HG02588 (cell line): ENCODE results near the gene CHCHD6.
A peak's percentile ranks its signal among the peaks of the same experiment; 100 is the strongest.

Experiments used
- ATAC-seq: cut with Tn5 transposase; IDR thresholded peaks from one replicate; pipeline ENCODE4 v1.9.1; 2021; ENCODE audit warnings: mild to moderate bottlenecking, moderate library complexity; ENCODE audit not compliant: unreplicated experiment

Gene CHCHD6

DNA sequence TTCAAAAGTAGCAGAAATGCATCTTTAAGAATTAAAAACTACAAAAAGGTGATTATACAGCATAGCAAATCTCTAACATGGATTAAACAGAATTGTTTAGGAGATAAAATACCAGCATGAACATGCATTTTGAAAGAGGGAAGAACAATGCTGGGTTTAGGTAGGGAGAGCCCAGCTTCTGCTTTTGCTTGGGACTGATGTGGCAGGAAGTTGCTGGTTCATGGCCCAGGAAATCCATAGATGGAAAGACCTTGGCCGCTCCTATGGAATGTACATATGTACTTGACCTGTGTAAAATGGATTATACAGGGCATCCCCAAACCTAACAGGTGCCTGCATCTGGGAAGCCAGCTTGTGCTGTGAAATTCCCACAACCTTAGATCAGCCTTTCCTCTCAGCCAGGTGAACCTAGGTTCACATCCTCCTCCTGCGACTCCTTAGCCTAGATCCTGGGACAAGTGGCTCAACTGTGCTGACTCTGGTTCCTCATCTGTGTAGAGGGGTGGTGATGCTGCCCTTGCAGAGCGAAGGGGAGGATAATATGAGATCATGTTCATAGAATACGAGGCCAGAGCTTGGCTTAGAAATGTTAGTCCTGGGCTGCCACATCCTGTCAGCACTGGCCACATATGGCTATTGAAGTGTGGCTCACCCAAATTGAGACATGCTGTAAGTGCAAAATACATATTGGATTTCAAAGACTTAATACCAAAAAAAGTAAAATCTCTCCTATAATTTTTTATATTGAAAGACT is 231.9 kb downstream of the CHCHD6 start:
- no peak for ATAC-seq

DNA sequence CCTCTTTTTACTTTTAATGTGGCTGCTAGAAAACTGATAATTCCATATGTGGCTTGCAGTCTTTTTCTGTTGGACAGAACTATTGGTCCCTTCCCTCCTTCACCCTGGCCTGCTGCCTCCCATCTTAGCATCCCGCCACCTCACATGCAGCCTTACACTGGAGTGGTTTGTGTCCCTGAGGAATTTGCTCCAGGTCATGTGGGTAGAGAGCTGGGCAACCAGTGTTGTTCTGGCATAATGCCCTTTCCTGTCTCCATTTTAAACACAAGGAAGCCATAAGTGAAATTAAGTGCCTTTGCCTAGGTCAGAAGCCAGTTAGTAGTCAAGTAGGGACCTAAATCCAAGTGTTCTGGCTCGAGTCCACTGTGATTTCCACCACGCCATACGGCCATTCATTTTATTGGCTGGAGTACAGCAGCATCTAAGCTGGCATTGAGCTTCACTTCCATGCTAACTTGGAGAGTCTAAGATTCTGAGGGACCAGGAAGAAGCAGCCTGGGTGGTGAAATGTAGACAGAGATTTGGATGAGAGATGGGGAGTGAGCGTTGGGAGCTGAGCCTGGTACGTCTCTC is 232.9 kb downstream of the CHCHD6 start:
- no peak for ATAC-seq

GRCh38 chr3:126937533-126937932 is 233.5 kb downstream of the CHCHD6 start:
- no peak for ATAC-seq

DNA sequence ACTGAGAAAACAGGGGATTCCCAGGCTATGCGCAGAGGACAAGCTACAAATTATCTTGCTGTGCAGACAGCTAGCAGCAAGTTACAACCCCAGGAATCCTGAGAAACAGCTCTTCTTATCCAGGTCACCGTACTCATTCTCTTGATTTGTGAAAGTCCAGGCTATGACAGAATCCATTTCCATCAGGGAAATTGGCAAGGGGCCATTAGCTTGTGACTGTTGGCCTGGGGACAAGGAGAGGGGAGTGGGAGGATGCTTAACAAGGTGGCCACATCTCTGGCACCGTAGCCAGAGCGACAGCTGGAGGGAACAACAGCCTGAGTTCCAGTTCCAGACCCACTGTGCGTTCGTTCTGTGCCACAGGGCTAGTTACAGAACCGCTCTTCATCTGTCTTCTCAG is 233.9 kb downstream of the CHCHD6 start:
- ATAC-seq: no peak

DNA sequence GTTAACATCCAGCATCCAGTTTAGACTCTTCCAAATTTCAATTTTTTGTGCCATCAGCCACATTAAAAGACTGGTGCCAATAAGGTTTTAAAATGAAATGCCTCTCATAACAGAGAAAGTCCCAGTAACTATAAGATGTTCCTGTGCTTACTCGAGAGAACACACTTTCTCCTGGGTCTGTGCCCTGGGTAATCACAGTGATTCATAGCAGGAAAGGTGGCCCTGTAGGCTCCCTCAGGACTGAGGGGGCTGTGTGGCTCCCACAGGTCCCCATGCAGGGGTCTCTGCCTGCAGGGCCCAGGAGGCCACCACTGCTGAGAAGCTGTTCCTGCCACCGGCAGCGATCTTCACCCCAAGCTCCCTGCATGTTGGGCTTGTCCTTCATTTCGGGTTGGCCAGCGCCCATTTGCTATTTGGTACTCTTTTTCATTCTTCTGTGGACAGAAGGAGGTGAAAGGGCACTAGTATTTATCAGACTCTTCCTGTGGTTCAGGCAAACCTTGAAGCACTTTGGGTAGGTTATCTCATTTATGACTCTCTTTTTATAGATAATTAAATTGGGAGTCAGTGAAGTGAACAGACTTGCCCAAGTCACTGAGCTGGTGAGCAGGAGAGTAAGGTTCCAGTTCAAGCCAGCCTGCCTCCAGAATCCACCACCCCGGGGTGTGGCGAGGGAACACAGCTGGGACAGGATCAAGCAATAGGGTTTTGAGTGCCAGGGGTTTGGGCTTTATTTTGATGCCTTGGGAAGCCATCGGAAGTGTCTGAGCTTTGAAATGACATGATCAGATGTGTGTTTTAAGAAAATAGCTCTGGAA is 234.7 kb downstream of the CHCHD6 start:
- no peak for ATAC-seq

- no peak for ATAC-seq
These were observed 235.3 kb downstream of the CHCHD6 start for GRCh38 chr3:126939338-126939718.

DNA sequence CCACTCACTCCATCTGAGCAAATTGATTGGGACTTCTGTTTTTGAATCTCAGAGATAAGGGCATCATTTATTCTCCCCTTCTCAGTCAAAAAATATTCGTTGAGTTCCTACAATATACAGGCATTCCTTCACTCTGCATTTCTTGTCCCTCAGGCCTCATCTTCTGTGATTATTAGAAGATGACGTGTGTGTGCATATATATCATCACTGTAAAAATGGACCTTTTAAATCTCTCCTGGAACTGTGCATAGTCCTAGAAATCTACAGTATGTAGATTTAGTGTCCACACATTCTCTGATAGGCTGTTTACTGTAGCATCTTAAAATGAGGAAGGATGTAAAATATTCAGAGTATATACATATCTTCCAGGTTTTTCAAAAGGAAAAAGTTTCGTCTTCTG is 235.7 kb downstream of the CHCHD6 start:
- no peak for ATAC-seq

- ATAC-seq: no peak
These were observed 237.8 kb downstream of the CHCHD6 start for GRCh38 chr3:126941721-126942270.

DNA sequence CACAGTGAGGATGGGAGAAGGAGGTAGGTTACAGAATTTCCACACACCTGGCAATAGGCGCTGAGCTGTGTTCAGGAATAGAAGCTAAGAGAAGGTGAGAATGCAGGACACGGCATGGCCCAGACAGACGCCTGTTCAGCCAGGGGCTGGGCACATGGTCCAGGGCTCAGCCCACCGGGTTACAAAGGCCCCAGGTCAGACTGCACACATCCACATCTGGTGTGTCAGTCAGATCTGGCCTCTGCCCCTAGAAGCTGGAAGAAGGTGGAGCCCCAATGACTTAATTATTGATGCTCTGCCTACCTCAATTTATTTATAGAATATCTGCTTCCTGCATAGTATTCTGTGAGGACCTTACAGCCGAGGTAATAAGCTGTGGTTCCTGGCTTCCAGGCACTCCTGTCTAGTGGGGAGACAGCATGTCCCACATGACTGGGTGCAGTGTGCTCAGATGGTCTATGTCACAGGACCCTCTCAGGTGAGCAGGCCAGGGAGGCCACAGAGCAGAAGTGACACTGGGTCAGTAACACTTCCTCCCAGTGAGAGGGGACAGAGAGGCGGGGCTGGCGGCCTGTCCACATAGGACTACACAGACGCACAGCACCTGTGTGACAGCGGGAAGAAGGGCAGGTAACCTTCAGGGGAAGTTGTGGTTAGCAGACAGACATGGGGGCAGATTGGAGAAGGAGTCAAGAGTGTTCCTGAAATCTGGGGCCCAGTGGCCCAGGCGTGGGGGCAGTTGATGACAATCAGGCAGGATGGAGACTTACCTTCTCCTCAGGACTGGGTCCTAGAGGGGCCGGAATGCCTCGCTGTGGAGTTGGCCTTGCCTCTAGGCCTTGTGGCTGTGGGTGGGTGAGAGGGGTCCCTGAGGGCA is 240.3 kb downstream of the CHCHD6 start:
- no peak for ATAC-seq

- no peak for ATAC-seq
These were observed 241.2 kb downstream of the CHCHD6 start for GRCh38 chr3:126945171-126945721.

DNA sequence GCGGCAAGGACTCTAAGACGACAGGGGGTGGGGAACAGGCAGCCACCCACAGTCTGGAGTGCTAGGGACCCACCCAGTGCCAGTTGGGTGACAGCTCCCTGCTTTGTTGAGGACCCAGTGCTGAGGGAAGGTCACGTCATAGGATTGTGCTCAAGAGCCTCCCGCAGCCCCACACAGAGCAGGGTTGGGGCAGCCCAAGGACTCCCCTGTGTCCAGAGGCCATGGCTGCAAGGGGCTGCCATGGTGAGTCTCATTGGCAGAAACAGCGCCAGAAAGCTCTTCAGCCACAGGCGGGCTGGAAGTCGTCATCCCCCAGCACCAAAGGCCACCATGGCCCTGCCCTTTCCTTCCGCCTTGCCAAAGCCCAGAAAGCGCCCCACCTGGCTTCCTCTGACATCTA is 241.9 kb downstream of the CHCHD6 start:
- ATAC-seq: no peak

DNA sequence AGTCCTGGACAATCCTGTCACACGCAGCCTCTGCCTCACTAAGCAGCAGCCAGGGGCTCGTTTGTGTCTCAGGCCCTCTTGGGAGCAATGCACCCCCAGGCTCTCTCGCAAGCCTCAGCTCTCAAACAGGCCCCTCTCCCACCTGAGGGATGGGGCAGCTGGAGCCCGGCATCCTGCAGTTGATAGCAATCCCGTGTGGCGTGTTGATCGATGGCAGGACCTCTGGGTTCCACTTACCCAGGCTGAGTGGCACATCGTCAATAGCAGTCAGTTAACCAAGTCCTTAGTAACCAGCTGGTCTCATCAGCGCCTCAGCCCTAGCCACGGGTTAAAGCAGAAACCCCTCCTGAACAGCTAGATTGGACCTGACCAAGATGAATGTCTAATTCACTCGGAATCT is 242.4 kb downstream of the CHCHD6 start:
- no peak for ATAC-seq

DNA sequence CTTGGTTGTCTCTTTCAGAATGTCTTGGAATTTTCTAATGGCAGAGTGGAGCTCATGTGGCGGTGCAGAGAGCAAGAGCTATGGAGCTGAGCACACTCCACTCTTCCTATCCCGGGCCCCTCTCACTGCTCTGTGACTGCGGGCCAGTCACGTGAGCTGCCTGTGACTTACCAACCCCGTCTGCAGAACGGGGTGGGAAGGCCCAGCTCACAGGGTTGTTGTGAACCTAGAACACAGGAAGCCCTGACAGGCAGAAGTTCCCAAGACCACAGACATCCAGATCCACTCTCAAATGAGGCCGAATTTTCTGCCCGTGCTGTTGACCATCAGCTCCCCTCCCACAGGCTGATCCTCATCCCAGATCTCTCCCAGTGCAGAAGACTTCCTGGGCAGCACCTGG is 243.4 kb downstream of the CHCHD6 start:
- no peak for ATAC-seq

- ATAC-seq: no peak
These were observed 245.0 kb downstream of the CHCHD6 start for GRCh38 chr3:126948980-126949535.

- ATAC-seq: no peak
These were observed 247.5 kb downstream of the CHCHD6 start for GRCh38 chr3:126951561-126951960.

- no peak for ATAC-seq
These were observed 248.4 kb downstream of the CHCHD6 start for GRCh38 chr3:126952261-126952982.

DNA sequence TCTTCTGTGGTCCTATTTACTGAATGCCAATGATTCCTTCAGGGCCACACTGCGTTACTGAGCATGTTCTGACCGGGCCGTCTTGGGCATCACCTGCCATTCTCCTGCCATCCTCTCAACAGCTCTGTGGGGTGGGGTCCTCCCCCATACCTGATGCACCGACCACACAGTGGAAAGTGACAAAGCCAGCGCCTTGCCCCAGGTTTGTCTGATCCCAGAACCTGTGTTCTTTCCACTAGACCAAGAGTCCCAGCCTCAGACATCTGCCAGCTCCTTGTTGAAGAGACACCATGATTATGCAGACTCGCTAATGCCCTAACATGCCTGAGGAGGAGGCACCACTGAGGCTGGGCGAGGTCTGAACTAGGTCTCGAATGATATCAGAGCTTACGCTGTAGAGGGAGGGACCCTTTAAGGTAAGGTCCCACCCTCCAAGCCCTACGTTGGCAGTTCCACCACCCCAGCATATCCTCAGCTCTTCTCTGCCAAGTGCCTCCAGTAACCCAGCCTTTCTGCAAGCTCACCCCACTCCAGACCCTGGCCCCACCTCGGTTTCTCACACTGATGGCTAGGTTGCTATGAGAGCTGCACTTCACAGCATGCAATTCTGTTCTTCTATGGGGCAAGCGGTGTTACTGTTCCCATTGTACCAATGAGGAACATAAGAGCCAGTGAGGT is 249.1 kb downstream of the CHCHD6 start:
- ATAC-seq: no peak

DNA sequence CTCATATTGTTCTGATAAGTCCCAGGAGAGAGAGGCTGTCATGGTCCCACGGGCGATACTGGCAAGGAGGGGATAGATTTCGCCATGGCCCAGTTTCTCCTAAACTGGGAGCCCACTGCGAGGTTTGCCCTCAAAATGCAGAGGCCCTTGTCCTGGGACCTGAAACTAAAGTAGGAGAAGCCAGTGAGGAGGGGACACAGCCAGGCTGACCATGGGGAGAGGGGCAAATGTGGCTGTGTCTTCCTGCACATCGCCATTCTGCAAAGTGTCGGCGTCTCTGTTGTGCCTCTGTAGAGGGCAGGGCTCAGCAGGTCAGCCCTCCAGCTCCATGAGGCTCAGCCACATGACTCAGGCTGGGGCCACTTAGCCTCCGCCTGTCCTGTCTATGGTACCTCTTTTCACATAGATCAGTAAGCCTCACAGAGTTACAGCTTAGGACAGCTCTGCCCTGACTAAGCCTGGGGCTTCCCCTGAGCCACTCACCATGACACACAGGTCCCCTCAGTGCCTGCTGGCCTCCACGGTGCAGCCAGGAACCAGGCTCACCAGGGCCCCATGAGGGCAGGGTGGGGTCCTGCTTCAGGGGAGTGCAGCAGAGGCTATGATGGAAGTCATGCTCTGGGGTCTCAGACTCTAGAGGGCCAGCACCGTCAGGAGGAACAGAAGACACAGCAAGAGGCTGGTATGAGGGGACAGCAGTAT is 250.3 kb downstream of the CHCHD6 start:
- peak; percentile 68 for ATAC-seq
